Stimulated activated CD4-positive, alpha-beta T cell treated with anti-CD3 and anti-CD28 coated beads, Interleukin-15, amount 100 ng/mL, for 1 hour (primary cell): Measurements from ENCODE around the gene TTC28.
"Not testable (repeated sequence)": the region's sequence is repeated elsewhere in the genome, so short reads cannot be mapped to it uniquely, and the experiment has no call there.

Experiments
- DNase-seq, 2 donors: peaks; one replicate each; pipeline ENCODE4 v3.0.0-alpha.2; 2020; ENCODE audit warnings: low read depth in 1 of 2, low spot score in 1 of 2

The TTC28 gene

DNA sequence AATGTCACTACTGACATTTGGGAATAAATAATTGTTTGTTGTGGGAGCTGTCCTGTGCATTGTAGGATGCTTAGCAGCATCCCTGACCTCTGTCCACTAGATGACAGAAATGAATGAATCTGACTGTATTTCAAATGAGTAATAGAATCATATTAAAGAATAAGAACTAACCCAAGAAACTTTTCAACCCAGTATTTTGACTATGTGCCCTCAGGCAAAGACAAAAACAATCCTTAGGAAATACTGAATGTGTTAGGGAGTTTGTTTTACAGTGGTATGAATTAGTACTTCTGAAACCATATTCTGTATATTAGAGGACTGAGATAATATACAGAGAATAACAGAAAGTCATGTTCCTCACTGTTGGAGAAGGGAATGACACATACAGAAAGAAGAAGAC is 439.7 kb downstream of the TTC28 start:
- no peak for DNase-seq

DNA sequence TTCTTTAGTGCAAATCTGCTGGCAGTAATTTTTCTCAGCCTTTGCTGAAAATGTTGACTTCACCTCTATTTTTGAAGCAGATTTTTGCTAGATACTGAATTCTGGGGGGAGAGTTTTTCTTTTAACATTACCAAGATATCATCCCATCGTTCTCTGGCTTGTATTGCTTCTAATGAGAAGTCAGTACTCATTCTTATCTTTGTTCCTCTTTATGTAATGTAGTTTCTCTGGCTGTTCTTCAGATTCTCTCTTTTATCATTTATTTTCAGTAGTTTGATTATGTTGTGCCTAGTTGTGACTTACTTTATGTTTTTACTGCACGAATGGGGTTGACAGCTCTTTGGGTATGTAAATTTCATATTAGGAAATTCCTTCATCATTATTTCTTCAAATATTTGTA is 441.9 kb downstream of the TTC28 start:
- DNase-seq, result no peak

DNA sequence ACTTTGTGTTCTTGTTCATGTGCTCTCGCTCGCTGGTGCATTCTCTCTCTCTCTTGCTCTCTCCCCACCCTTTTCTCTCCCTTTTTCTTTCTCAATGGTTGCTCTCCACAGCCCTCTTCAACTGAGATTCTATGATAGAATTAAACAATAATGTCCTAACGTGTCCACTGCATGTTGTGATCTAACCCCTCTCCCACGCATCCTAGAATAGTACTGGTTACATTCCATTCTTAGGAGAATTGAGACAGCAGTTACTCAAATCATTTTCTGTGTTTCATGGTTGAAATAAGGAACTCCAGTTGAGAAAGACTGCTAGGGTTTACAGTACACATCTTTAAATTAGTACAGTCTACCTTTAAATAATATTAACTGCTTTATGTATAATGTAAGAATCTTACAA is 442.5 kb downstream of the TTC28 start:
- DNase-seq, result no peak

DNA sequence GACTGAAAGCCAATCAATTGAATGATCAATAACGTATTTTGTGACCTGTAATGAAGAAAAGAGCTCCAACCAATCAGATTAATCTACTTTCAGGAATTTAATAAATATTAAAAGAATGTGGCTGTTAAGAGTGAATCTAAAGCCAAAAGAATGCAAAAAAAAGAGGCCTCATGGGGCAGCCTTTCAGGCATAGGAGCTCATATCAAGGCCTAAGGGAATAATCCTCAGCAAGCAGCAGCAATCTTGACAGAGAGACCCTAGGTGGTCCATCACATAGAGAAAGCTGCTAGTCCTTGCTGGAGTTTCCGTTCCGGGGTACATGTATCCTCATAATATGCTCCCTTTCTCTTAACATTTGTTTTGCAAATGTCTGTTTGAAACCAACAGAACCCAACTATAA is 447.4 kb downstream of the TTC28 start:
- no peak for DNase-seq

DNA sequence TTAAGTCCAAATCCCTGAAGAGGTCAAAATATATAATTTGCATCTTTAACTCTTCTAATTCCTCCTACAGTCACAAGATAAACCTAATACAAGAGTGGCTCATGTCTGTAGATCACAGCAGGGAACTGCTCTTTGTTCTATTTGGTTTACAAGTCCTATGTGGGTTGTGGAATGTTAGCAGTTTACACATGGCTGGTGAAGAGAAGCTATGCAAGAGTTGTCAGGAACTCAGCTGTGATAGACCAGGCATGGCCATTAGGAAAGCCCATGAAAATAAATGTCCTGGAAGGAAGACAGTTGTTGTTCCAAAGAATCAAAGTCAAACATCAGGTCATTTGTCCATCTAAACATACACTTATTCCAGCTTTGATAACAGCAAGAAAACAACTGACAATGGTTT is 448.2 kb downstream of the TTC28 start:
- DNase-seq, result no peak

DNA sequence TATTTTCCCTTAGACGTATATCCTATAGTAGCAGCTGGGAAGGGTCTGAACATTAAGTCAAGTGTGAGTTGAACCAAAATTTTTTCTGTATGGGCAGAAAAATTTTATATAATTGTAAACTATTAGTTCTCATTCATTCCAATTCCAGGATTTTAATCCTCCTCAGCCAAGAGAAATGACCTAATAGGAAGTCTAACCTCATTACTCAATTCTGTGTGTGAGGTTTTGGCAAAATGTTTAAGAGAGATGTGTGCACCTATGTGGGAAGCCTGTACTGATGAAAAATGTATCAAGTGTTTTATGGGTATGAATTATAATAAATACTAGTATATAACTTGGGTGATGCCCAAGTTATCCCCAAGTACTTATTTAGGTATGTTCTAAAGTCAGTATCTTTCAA is 449.0 kb downstream of the TTC28 start:
- no peak for DNase-seq

DNA sequence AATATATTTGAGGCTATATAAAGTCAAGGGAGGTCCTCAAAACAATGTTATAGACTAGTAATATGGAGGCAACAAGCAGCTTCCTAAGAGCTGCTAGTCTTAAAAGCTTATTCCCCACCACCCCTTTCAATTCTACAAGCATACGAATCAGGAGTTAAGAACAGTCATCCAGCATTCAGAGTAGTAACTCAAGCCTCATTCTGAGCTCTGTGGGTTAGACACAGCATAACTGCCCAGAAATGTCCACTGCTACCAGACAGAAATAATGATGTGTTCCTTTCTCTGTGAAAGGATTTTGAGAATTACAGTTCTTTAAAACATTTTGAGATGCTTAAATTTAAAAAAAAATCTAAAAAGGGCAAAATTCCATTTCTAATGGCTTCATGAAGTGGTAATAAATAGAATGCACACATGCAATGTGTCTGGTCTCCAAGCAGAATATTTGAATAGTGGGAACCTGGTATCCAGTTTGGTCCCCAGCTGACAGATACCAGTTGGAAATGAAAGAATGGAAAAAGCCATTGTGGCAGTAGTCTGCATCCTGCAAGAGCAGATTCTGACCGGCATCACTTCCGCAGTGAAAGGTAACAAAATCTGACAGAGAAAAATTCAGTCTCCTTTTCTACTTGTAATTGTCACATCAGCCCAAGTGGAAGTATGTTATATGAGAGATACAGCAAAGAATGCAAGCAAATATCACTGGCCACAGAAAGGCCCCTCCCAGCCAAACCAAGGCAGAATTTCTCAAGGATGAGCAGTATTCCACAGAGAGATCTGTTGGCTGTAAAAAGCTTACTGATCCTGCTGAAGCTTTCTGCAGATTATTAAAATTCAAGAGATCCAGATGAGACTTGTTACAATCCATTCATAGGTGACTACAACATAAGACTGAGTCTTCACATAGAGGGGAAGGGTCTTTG is 449.8 kb downstream of the TTC28 start:
- DNase-seq, result no peak

DNA sequence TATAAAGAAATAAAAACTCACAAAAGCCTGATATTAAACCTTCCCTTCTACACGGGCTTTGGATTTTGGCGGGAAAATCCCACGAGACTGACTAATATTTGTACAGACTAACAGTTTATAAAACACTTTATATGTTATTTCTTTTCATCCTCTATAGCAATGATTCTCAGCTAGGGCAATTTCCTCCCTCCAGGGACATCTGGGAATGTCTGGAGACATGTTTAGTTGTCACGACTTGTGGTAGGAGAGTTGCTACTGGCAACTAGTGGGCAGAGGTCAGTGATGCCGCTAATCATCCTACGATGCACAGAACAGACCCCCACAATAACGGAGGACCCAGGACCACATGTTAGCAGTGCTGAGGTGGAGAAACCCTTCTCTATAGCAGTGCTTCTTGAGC is 455.8 kb downstream of the TTC28 start:
- no peak for DNase-seq

DNA sequence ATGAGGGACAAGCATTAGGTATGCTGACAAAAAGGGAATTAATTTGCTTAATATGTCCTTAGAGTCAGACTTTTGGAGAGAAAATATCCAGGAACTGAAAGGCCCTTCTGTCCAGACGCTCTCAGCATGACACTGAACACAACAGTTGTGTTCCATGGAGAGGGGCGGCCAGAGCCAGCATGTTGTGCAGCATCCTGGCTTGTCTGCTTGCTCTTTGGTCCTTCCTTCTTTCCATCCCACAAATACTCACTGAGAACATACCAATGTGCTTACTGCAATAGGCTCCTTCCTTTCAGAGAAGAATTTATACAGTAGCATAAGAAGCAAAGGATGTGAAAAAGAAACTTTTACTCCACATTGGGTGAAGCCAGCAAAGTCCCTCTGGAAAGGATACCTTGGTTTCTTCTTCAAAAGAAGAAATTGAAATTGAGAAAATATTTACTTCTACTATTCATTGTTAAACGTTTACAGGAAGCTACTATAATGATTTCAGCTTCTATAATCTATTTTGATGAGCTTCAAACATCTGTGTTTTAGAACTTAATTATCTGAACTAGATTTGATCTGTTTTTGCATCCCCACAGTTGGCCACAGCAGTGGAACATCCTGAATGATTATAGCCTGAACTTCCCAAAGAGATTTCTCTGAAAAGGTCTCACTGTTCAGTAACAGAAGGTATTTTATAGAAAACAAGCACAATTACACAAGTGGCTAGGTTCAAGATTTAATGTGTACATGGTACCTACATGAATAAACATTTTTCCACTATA is 456.5 kb downstream of the TTC28 start:
- no peak for DNase-seq

DNA sequence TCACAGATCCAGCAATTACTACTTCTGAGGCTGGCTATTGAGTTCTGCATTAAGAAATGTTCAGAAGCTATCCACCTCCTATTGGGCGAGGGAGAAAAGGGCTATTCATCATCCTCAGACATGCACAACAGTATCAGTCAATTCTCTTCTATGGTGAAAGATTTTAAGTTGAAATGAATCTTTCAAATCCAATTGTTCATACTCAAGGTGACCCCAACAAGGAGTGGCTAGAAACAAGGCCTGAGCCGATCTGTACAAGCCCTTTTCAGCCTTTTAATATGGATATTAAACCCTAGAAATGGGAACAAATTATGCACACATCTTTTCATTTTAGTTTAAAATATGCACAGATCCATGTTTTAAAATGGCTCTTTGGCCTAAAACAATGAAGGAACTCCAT is 457.1 kb downstream of the TTC28 start:
- no peak for DNase-seq

DNA sequence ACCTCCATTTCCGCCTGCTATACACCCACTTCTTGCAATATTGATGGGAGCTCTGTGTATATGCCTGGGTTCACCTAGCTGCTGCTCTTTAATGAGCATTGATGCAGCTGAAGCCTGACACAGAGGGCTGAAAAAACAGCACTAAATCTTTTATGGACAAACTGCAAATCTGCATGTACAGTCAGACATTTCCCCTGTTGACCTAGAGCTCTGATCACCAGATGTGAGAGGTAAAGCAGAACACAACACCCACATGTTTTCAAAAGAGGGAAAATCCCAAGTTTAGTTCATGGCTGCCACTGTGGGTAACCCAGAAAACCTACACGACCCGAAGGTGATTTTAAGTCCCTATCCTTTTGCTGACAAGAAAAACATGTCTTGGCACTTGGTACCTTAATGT is 457.6 kb downstream of the TTC28 start:
- no peak for DNase-seq

DNA sequence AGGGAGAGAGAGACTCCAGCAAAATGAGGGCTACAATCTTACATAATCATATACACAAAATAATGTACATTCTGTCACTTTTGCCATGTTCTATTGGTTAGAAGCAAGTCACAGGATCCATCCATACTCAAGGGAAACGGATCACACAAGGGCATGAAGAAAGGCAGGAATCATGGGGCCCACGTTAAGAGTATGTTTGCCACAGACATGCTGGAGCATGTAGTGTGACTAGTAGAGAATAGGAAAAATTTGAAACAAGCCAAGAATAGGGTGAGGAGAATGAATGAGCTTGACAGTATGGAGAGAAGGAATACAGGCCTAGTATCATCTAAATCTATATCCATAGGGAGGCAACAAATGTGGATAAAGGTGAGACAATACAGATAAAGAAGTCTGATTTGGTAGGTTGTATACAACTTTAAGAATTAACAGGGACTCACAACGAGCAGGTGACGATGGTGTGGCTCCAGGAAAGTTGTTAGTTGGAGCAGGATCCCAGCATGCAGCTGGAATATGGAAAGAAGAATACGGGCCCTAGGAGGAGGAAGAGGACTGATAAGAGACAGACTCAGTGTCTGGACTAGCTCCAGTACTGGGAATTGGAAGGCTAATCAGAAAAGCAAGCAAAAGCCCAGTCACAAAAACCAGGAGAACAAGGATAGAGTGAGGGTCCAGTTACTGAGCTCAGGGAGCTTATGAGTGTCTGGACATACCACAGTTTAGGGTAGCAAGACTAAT is 458.8 kb downstream of the TTC28 start:
- no peak for DNase-seq

DNA sequence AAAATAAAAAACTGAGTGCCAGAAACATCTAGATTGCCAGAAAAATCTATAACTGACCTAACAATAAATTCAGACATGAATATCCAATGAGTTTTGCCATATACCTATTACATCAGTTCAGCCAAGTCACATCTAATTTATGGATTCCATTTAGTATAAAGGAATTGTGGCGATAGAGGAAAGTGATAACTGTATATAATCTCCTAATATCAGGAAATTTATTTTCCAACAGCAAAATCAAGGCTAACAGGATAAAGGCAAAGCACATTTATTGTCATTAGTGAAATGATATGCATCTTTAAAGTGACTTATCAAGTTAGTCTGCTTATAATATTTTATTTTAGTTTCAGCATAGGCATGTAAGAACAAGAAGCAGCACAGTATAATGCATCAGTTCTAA is 462.4 kb downstream of the TTC28 start:
- no peak for DNase-seq

DNA sequence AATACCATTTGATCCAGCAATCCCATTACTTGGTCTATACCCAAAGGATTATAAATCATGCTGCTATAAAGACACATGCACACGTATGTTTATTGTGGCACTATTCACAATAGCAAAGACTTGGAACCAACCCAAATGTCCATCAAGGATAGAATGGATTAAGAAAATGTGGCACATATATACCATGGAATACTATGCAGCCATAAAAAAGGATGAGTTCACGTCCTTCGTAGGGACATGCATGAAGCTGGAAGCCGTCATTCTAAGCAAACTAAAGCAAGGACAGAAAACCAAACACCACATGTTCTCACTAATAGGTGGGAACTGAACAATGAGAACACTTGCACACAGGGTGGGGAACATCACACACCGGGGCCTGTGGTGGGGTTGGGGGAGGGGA is 464.9 kb downstream of the TTC28 start:
- DNase-seq, result not testable (repeated sequence)

DNA sequence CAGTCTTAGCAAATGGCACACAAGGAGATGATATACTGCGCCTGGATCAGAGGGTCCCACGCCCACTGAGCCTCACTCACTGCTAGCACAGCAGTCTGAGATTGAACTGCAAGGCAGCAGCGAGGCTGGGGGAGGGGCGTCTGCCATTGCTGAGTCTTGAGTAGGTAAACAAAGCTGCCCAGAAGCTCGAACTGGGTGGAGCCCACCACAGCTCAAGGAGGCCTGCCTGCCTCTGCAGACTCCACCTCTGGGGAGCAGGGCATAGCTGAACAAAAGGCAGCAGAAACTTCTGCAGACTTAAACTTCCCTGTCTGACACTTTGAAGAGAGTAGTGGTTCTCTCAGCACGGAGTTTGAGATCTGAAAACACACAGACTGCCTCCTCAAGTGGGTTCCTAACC is 470.2 kb downstream of the TTC28 start:
- DNase-seq, result not testable (repeated sequence)

DNA sequence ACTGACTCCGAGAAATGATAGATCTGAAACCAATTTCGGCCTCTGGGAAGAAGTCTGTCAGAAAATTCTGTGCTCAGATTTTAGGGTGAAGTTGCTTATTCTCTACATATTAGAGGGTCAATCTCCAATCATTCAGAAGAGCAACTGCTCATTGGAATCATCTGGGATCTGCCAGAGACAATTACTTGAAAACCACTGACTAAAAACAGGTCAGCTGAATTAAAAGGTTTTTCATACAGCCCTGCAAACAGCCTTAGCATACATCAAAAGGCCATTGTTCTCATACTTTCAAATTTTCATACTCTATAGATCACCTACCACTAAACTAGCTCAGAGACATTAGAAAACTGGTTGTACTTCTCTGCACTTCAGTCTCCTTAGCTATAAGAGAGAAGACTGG is 470.9 kb downstream of the TTC28 start:
- no peak for DNase-seq

DNA sequence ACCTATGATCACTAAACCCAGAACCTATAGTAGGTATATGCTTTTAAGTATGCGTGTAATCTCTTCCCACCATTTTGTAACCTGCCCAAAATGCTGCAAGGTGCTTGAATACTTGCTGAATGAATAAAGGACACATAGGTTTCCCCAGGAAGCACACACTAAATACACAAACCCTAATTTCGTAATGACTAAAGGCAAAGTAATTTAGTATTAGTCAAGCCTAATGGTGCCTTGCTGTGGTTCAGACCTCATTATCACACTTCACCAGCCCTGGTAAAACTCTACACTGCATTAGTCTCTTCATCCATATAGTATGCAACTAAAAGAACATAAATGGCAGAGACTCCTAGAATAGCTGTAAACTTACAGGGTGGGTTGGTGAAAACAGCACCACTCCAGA is 471.6 kb downstream of the TTC28 start:
- no peak for DNase-seq

DNA sequence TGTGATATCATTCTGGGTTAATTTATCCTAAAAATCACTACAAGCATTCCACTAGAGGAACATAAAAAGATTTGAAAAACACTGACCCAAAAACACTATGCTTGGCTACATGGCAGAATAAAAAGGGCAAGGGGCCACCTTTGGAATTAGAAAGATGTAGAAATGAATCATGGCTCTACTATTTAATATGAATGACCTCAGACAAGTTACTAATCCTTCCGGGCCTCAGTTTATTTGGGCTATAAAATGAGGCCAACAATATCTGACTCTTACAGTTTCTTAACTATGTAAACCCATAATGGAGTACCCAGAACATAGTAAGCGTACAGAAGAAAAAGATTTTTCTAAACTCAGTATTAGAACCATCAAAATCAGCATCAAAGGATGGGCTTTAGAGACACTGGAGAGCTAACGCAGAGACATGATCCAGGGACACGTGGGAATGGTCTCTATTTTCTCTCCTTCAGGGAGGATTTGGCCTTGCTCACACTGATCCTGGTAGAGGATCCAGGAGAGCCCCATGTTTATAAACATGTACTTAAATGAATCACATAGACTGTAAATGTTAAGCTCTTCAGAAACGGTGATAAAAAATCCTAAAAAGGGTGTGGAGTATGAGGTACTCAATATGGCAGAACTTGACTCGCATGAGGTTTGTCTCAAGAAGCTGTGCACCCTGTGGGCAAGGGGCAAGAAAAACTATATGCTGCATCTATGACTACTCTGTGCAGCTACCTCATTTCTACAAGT is 472.2 kb downstream of the TTC28 start:
- DNase-seq, result no peak

DNA sequence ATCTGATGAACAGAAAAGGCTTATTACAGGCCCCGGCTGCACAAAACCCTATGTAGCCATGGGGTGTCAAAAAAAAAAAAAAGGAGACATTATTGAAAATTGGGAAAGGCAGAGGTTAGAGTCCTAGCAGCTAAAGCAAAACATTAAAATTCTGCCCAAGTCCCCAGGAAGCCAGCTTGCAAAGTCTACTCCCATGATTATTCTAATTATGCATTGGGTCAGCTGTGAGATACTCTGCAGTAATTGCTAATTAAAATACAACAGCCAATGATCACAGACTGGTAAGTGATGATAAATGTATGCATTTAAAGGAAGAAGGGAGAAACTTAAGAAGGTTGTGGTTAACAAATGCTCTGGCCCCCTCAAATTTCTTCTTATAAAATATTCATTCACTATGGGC is 473.7 kb downstream of the TTC28 start:
- no peak for DNase-seq

DNA sequence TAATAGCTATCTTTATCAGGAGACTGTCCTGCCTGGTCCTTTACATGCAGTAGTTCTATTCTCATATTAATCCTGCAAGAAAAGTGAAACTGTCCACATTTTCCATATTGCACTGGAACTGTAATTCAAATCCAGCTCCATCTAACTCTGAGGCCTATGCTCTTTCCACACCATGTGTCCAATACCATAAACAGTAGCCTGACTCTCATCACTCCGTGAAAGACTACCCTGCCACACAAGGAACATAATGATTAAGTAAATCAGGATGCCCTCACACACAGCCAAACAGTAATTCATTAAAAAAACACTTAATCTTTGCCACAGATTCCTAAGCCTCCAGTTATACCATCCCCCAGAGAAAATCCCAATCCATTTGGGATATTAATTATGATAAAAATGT is 475.3 kb downstream of the TTC28 start:
- DNase-seq, result no peak

DNA sequence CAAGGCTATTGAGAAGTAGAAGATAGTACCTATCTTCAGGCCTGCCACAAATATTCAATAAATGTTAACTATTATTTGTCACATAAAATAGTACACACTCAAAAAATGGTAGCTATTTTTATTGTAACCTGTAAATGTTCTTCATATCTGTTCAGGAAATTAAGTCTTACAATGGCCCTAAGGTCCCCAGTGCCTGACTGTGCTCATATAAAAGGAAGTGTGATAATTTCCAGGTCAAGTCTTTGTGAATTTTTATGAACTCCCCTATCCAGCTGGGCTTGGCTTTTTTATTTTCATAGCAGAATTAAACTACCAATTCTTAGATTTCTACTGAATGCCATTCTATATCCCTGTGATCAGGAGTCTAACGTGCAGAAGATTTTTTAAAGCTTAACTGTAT is 476.4 kb downstream of the TTC28 start:
- no peak for DNase-seq
